GM12891 (cell line): Measurements from ENCODE around the gene SLC30A3.

Source experiments
- PAX5 ChIP-seq: IDR thresholded peaks from 2 replicates; pipeline ENCODE4 v1.6.1; 2011; ENCODE audit warnings: low read length, moderate library complexity, mild to moderate bottlenecking; ENCODE audit not compliant: insufficient read depth, severe bottlenecking
- POLR2A ChIP-seq: IDR thresholded peaks from 2 replicates; pipeline ENCODE4 v1.6.1; 2011; ENCODE audit warnings: low read depth, low read length, control low read depth
- POLR2AphosphoS5 ChIP-seq: IDR thresholded peaks from 2 replicates; pipeline ENCODE4 v1.6.1; 2011; ENCODE audit warnings: low read depth, low read length, control low read depth
- POU2F2 ChIP-seq: IDR thresholded peaks from 2 replicates; pipeline ENCODE4 v1.6.1; 2011; ENCODE audit warnings: low read depth, mild to moderate bottlenecking, control low read depth, low read length, moderate library complexity
- TAF1 ChIP-seq: IDR thresholded peaks from 2 replicates; pipeline ENCODE4 v1.6.1; 2011; ENCODE audit warnings: low read depth, low read length, control low read depth

DNA sequence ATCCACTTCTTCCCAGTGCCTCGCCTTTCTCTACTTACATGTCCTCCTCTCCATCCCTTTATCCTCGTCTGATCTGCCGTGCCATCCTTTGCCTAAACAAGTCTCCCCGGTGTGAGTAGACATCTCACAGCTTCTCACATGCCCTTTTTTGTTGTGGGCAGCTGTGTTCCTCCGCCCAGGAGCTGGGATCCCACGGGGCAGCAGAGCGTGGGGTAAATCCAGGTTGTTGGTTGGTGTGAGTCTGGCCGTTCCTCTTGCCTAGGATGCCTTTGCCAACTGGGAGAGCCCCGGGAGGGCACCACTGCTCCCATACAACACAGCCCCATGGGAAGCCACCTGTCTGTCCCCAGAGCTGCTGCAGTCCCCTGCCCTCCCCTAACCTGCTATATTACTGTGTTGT lies 22.4 kb downstream of the SLC30A3 start:
- TF ChIP-seq TAF1 (no peak), POU2F2 (no peak), POLR2A (no peak), POLR2AphosphoS5 (no peak), PAX5 (no peak)
